ENCODE results near the gene OR51B6.
A peak's percentile ranks its signal among the peaks of the same experiment; 100 is the strongest.

Gene OR51B6

DNA sequence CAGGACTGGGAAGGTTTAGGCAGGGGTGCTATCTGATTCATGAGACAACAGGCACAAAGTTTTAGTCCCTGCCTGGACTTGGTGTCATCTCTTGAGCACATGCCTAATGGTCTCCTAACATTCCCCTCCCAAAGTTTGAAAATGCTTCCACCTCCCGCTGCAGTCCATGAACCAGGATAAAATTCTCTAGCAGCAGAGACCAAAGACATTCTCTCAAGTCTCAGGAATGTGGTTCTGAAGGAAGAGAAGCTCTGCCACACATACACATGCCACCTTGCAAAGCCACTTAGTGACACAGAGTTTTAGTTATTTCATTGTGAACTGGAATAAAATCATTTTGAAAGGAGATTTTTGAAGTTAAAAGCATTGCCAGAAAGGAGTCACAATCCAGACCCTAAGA is 15.5 kb downstream of the OR51B6 start:
- no peak for DNase-seq (ENCODE audit: low read depth)
- TF ChIP-seq CTCF (IDR thresholded peaks at IDR 0.05; ENCODE audit: control insufficient read depth, extremely low read depth, insufficient read depth) = no peak

DNA sequence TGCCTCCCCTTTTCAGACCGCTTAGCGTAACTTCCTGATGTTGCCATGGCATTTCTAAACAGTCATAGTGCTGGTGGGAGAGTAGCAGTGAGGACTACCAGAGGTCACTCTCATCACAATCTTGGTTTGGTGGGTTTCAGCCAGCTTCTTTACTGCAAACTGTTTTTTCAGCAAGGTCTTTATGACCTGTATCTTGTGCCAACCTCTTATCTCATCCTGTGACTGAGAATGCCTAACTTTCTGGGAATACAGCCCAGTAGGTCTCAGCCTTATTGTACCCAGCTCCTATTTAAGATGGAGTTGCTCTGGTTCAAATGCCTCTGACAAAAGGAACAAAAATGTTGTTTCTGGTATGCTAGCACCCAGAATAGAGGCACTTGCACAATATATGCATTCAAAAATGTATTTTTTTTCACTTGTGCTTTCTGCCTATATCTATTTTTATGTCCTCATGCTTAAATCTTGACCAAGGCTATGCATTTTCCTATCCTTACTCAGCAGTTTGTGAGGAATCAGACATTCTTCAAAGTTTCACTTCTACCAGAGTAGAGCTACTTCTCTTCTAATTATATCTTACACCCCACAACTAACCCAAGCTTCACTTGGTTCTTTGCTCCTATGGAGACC is 16.3 kb downstream of the OR51B6 start:
- H3K4me3 ChIP-seq (ENCODE audit: low read depth, low read length) = no peak overlapping the region
- peak; percentile 3 for DNase-seq (ENCODE audit: low read depth)
- no peak for TF ChIP-seq CTCF (IDR thresholded peaks at IDR 0.05; ENCODE audit: control insufficient read depth, extremely low read depth, insufficient read depth)

More for the DNA sequence above, 15.5 kb downstream of the OR51B6 start:
- no peak overlapping the region for H3K4me3 ChIP-seq (ENCODE audit: low read depth, low read length)

DNA sequence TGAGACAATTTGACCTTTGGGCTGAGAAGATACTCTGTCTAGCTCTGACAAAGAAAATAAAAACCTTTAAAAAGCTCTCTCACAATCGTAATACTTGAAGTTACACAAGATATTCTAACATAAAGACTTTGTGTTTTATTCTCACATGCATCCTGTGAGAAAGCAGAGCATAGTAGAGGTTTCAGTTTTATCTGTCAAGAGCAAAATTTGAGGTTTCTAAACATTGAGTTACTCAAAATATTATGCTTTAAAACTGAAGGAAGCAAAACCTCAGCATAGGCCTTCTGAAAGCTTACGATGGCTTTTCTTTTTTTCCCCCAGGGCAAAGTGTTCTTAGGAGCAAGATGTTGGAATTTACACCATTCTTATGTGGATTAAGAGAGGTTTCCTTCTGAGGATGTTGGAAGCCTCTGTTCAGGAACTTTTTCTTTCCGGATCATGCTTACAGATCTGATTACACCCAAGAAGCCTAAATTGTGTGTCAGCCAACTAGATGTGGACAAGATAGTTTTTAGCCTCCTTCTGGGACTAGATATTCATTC is 17.3 kb downstream of the OR51B6 start:
- DNase-seq (ENCODE audit: low read depth) = no peak
- no peak for TF ChIP-seq CTCF (IDR thresholded peaks at IDR 0.05; ENCODE audit: control insufficient read depth, extremely low read depth, insufficient read depth)
- no peak overlapping the region for H3K4me3 ChIP-seq (ENCODE audit: low read depth, low read length)

DNA sequence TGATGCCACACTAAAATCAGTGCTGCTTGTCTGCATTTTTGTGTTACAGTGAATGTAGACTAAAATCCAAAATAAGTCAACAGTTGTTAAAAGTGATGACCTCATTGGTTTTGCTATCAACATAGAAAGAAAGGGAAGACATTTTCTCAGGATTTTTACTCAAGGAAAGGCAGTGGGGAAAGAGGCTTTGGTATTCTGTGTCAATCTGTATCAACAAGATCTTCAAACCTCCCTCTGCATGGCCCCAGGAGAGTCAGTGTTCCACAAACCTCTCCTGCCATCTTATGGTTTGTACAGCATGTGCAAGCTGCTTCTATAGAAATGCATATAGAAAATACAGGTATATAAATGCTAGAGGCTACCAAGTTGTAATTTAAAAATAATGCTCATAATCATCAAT is 18.5 kb downstream of the OR51B6 start:
- TF ChIP-seq CTCF (IDR thresholded peaks at IDR 0.05; ENCODE audit: control insufficient read depth, extremely low read depth, insufficient read depth) = peak; percentile 67
- DNase-seq (ENCODE audit: low read depth) = peak; percentile 1
- no peak overlapping the region for H3K4me3 ChIP-seq (ENCODE audit: low read depth, low read length)

GRCh38 chr11:5380740-5381342 is 29.5 kb downstream of the OR51B6 start:
- TF ChIP-seq CTCF (IDR thresholded peaks at IDR 0.05; ENCODE audit: control insufficient read depth, extremely low read depth, insufficient read depth) = peak; percentile 85

DNA sequence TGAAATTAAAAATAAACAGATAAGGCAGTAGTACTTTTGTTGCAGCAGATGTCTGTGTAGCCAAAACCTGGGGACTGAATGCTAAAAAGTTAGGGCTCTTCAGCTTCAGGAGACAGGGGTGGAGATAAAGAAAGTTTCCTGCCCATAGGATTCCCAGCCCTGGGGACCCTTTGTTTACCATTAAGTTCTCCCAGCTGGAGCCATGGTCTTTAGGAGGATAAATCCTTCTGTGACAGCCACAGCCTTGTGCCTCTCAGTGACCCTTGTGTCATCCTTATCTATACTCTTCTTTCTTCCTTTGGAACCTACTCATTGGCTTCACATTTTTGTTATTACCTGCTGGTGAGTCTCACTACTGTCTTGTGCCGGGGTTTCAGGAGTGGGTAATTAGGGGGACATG is 32.3 kb downstream of the OR51B6 start, which contains the start of gene OR51M1:
Gene OR51M1 (plus strand): TSS at position 237 of the 400 bp plus-strand sequence. CDS start 5,587 bp downstream, outside the sequence.
- H3K4me3 ChIP-seq (ENCODE audit: low read depth, low read length) = no peak within 1 kb of the TSS
- no peak for TF ChIP-seq CTCF (IDR thresholded peaks at IDR 0.05; ENCODE audit: control insufficient read depth, extremely low read depth, insufficient read depth)
- no peak for DNase-seq (ENCODE audit: low read depth)

More at GRCh38 chr11:5380740-5381342, 29.5 kb downstream of the OR51B6 start:
- DNase-seq (ENCODE audit: low read depth) = peak; percentile 30
- no peak overlapping the region for H3K4me3 ChIP-seq (ENCODE audit: low read depth, low read length)
